ENCODE data around the gene SCO2.

GRCh38 chr22:50542416-50542927 is 17.1 kb upstream of the SCO2 start:
- TF ChIP-seq EZH2 (IDR thresholded peaks at IDR 0.05; ENCODE audit: borderline replicate concordance), result no peak
- no peak for TF ChIP-seq CTCF (IDR thresholded peaks at IDR 0.05; ENCODE audit: poor library complexity)
- no peak for TF ChIP-seq EZH2phosphoT487 (IDR thresholded peaks at IDR 0.05; ENCODE audit: low read depth, severe bottlenecking, unreplicated experiment)
